ENCODE data around the gene CGB5. TPM values are rescaled to one million over a fixed set of nuclear protein-coding genes. Genes with fewer than 3 reads are reported as not detected.
"Not testable (repeated sequence)": the region's sequence is repeated elsewhere in the genome, so short reads cannot be mapped to it uniquely, and the experiment has no call there.

Gene CGB5
- total RNA-seq, 2 donors from 2014 or later = 0.44 TPM; not detected in 1

GRCh38 chr19:49022116-49022515, 21.5 kb upstream of the CGB5 start:
- H3K36me3 ChIP-seq (ENCODE audit: control insufficient read depth, insufficient read depth, low read length) = no peaks in the 10 kb centered on the region
- Mint-ChIP-seq H3K36me3 (ENCODE audit: low read depth) (no peaks in the 10 kb centered on the region), H3K27ac (no peak overlapping the region), H3K4me1 (peaks cover 7% of the 10 kb centered on the region), H3K27me3 (ENCODE audit: insufficient read depth) (peaks cover 49% of the 10 kb centered on the region), H3K4me3 (no peak overlapping the region), H3K9me3 (no peaks in the 10 kb centered on the region)
- H3K27ac ChIP-seq (ENCODE audit: low read depth, low read length) = no peak overlapping the region
- H3K27me3 ChIP-seq (ENCODE audit: control insufficient read depth, insufficient read depth, low read length, poor library complexity, severe bottlenecking) = peaks cover 12% of the 10 kb centered on the region
- H3K9ac ChIP-seq (ENCODE audit: extremely low read depth, low read length, poor library complexity, severe bottlenecking) = no peak overlapping the region
- H3K9me3 ChIP-seq (ENCODE audit: control insufficient read depth, low read length) = no peaks in the 10 kb centered on the region
- no peaks in the 10 kb centered on the region for H3K4me1 ChIP-seq (ENCODE audit: control insufficient read depth, insufficient read depth, low read length)
- WGBS, 2 experiments (ENCODE audit: insufficient coverage in 1 of 2, insufficient read length in 1 of 2) = 90 to 94% methylated on average over 7 to 9 of the region's 9 CpGs
- DNase-seq = no peak
- no peak for TF ChIP-seq CTCF (conservative IDR thresholded peaks at IDR 0.05)
- no peak overlapping the region for H3K4me3 ChIP-seq (ENCODE audit: low read length)

- not testable (repeated sequence) for H3K4me1 Mint-ChIP-seq; H3K4me3 Mint-ChIP-seq; H3K9me3 Mint-ChIP-seq; H3K9ac ChIP-seq (ENCODE audit: extremely low read depth, low read length, poor library complexity, severe bottlenecking); H3K27ac Mint-ChIP-seq; DNase-seq; H3K9me3 ChIP-seq (ENCODE audit: control insufficient read depth, low read length); H3K4me1 ChIP-seq (ENCODE audit: control insufficient read depth, insufficient read depth, low read length); H3K27me3 ChIP-seq (ENCODE audit: control insufficient read depth, insufficient read depth, low read length, poor library complexity, severe bottlenecking); H3K36me3 ChIP-seq (ENCODE audit: control insufficient read depth, insufficient read depth, low read length); H3K4me3 ChIP-seq (ENCODE audit: low read length); H3K27ac ChIP-seq (ENCODE audit: low read depth, low read length); H3K36me3 Mint-ChIP-seq (ENCODE audit: low read depth)
- WGBS, 2 experiments (ENCODE audit: insufficient coverage in 1 of 2, insufficient read length in 1 of 2) = 65 to 77% methylated on average over 4 to 13 of the region's 15 CpGs
- H3K27me3 Mint-ChIP-seq (ENCODE audit: insufficient read depth) = peaks cover 36% of the 10 kb centered on the region
Observed at GRCh38 chr19:49024233-49024632, 19.4 kb upstream of the CGB5 start, which contains the start of gene CGB3. Gene CGB3 (minus strand): TSS chr19:49024333. CDS start chr19:49023971, 362 bp downstream.

- H3K27ac ChIP-seq (ENCODE audit: low read depth, low read length); DNase-seq; H3K36me3 Mint-ChIP-seq (ENCODE audit: low read depth); H3K9ac ChIP-seq (ENCODE audit: extremely low read depth, low read length, poor library complexity, severe bottlenecking); H3K4me1 ChIP-seq (ENCODE audit: control insufficient read depth, insufficient read depth, low read length); H3K4me3 ChIP-seq (ENCODE audit: low read length); H3K36me3 ChIP-seq (ENCODE audit: control insufficient read depth, insufficient read depth, low read length); H3K4me3 Mint-ChIP-seq; H3K9me3 ChIP-seq (ENCODE audit: control insufficient read depth, low read length); H3K27me3 ChIP-seq (ENCODE audit: control insufficient read depth, insufficient read depth, low read length, poor library complexity, severe bottlenecking); H3K27ac Mint-ChIP-seq; H3K9me3 Mint-ChIP-seq; H3K4me1 Mint-ChIP-seq: not testable (repeated sequence)
- WGBS, 2 experiments (ENCODE audit: insufficient coverage in 1 of 2, insufficient read length in 1 of 2) = no CpG with 5 or more reads among the region's 6 CpGs
- peaks cover 30% of the 10 kb centered on the region for H3K27me3 Mint-ChIP-seq (ENCODE audit: insufficient read depth)
Observed at GRCh38 chr19:49025088-49025487, 18.6 kb upstream of the CGB5 start.

- not testable (repeated sequence) for H3K36me3 ChIP-seq (ENCODE audit: control insufficient read depth, insufficient read depth, low read length); H3K4me1 Mint-ChIP-seq; H3K4me3 ChIP-seq (ENCODE audit: low read length); DNase-seq; H3K27ac ChIP-seq (ENCODE audit: low read depth, low read length); H3K27ac Mint-ChIP-seq; H3K9ac ChIP-seq (ENCODE audit: extremely low read depth, low read length, poor library complexity, severe bottlenecking); H3K4me1 ChIP-seq (ENCODE audit: control insufficient read depth, insufficient read depth, low read length); H3K36me3 Mint-ChIP-seq (ENCODE audit: low read depth); H3K9me3 ChIP-seq (ENCODE audit: control insufficient read depth, low read length); H3K4me3 Mint-ChIP-seq; H3K27me3 ChIP-seq (ENCODE audit: control insufficient read depth, insufficient read depth, low read length, poor library complexity, severe bottlenecking); H3K9me3 Mint-ChIP-seq
- WGBS, 2 experiments (ENCODE audit: insufficient coverage in 1 of 2, insufficient read length in 1 of 2) = 84 to 88% methylated on average over 7 to 23 of the region's 23 CpGs
- H3K27me3 Mint-ChIP-seq (ENCODE audit: insufficient read depth) = peaks cover 25% of the 10 kb centered on the region
Observed at GRCh38 chr19:49025599-49025998, 18.0 kb upstream of the CGB5 start.

GRCh38 chr19:49028686-49029085, 15.0 kb upstream of the CGB5 start:
- not testable (repeated sequence) for DNase-seq; H3K9me3 ChIP-seq (ENCODE audit: control insufficient read depth, low read length); H3K27me3 ChIP-seq (ENCODE audit: control insufficient read depth, insufficient read depth, low read length, poor library complexity, severe bottlenecking); H3K27ac ChIP-seq (ENCODE audit: low read depth, low read length); H3K36me3 ChIP-seq (ENCODE audit: control insufficient read depth, insufficient read depth, low read length); H3K4me3 ChIP-seq (ENCODE audit: low read length); H3K27ac Mint-ChIP-seq; H3K4me1 Mint-ChIP-seq; H3K36me3 Mint-ChIP-seq (ENCODE audit: low read depth); H3K9me3 Mint-ChIP-seq; H3K9ac ChIP-seq (ENCODE audit: extremely low read depth, low read length, poor library complexity, severe bottlenecking); H3K4me3 Mint-ChIP-seq; H3K4me1 ChIP-seq (ENCODE audit: control insufficient read depth, insufficient read depth, low read length)
- 87% methylated on average over 7 of the region's 9 CpGs; no CpG with 5 or more reads in 1 of the 2 experiments for WGBS, 2 experiments (ENCODE audit: insufficient coverage in 1 of 2, insufficient read length in 1 of 2)
- peaks cover 14% of the 10 kb centered on the region for H3K27me3 Mint-ChIP-seq (ENCODE audit: insufficient read depth)

- H3K27ac ChIP-seq (ENCODE audit: low read depth, low read length); H3K36me3 ChIP-seq (ENCODE audit: control insufficient read depth, insufficient read depth, low read length); H3K4me1 ChIP-seq (ENCODE audit: control insufficient read depth, insufficient read depth, low read length); H3K27me3 ChIP-seq (ENCODE audit: control insufficient read depth, insufficient read depth, low read length, poor library complexity, severe bottlenecking); H3K4me1 Mint-ChIP-seq; H3K4me3 ChIP-seq (ENCODE audit: low read length); H3K9me3 ChIP-seq (ENCODE audit: control insufficient read depth, low read length); H3K36me3 Mint-ChIP-seq (ENCODE audit: low read depth); H3K9ac ChIP-seq (ENCODE audit: extremely low read depth, low read length, poor library complexity, severe bottlenecking); H3K4me3 Mint-ChIP-seq; H3K9me3 Mint-ChIP-seq; DNase-seq; H3K27ac Mint-ChIP-seq: not testable (repeated sequence)
- WGBS, 2 experiments (ENCODE audit: insufficient coverage in 1 of 2, insufficient read length in 1 of 2) = 85 to 88% methylated on average over 5 to 14 of the region's 14 CpGs
- peaks cover 14% of the 10 kb centered on the region for H3K27me3 Mint-ChIP-seq (ENCODE audit: insufficient read depth)
Observed at GRCh38 chr19:49029749-49030148, 13.9 kb upstream of the CGB5 start.
